ENCODE results near the gene LBR.

GRCh38 chr1:225464851-225465792 is 37.3 kb upstream of the LBR start:
- TF ChIP-seq CTCF (IDR thresholded peaks at IDR 0.05) (no peak), ZFX (IDR thresholded peaks at IDR 0.05; ENCODE audit: borderline replicate concordance) (no peak)
